HG02970 (cell line): ENCODE results near the gene ASIC1.

Source experiments
- ATAC-seq: cut with Tn5 transposase; IDR thresholded peaks from one replicate; pipeline ENCODE4 v1.9.1; 2021; ENCODE audit warnings: mild to moderate bottlenecking, moderate library complexity, moderate number of reproducible peaks; ENCODE audit not compliant: unreplicated experiment, low FRiP score

The ASIC1 gene

GRCh38 chr12:50039151-50039835 lies 18.1 kb upstream of the ASIC1 start:
- no peak for ATAC-seq

GRCh38 chr12:50040657-50041056 lies 16.7 kb upstream of the ASIC1 start:
- ATAC-seq, result no peak

DNA sequence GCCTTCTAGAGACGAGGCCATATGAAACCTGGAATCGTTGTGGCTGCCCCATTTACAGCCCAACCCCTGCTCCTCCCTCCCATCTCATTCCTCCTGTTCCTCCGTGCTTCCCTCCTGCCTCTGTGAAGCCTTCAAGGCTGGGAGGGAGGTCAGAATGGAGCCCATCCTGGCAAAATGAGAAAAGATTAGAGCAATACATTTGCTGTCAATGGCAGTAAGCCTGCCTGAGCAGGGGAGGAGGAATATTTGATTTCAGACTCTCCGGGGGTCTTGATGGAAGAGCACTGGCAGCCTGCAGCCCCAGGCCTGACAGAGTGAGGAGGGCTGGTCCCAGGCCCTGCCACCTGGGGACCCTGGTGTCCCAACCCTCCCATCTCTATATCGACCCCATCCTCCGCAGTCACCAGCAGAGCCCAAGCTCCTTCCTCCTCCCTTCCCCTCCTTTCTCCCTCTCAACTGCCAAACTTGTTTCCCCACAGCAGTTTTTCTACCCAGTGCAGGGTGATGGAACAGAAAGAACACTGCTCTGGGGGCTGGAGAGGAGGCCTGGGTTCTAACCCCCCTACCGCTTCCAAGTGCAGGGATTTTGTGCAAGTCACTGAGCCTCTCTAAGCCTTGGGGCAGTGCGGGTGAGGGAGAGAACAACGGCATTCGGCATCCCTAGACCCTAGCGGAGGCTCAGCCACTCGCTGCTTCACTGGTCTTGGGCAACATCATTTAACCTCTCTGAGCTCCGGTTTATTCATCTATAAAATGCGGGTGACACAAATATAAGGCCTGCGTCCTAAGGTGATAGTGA lies 16.1 kb upstream of the ASIC1 start:
- no peak for ATAC-seq

GRCh38 chr12:50041962-50042361 lies 15.4 kb upstream of the ASIC1 start:
- no peak for ATAC-seq

- ATAC-seq, result no peak
Measured at GRCh38 chr12:50042693-50043092, 14.7 kb upstream of the ASIC1 start.

DNA sequence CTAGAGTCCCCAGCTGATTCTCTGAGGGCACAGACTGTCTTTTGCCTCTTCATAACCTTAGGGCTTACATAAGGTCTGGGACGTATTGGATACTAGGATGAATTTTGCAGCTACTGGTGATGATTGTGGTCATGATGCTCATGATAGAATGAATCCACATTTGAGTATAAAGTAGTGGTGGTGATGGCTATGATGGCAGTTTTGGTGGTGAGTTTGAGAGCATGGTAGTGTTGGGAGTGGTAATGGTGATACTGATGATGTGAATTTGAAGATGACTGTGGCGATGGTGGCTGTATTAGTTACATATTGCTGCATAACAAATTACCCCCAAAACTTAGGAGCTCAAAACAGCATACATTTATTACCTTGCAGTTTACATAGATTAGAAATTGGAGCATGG lies 14.1 kb upstream of the ASIC1 start:
- no peak for ATAC-seq

- ATAC-seq, result no peak
Measured at GRCh38 chr12:50043854-50044253, 13.5 kb upstream of the ASIC1 start.

GRCh38 chr12:50047693-50048250 lies 9.6 kb upstream of the ASIC1 start:
- ATAC-seq, result no peak

DNA sequence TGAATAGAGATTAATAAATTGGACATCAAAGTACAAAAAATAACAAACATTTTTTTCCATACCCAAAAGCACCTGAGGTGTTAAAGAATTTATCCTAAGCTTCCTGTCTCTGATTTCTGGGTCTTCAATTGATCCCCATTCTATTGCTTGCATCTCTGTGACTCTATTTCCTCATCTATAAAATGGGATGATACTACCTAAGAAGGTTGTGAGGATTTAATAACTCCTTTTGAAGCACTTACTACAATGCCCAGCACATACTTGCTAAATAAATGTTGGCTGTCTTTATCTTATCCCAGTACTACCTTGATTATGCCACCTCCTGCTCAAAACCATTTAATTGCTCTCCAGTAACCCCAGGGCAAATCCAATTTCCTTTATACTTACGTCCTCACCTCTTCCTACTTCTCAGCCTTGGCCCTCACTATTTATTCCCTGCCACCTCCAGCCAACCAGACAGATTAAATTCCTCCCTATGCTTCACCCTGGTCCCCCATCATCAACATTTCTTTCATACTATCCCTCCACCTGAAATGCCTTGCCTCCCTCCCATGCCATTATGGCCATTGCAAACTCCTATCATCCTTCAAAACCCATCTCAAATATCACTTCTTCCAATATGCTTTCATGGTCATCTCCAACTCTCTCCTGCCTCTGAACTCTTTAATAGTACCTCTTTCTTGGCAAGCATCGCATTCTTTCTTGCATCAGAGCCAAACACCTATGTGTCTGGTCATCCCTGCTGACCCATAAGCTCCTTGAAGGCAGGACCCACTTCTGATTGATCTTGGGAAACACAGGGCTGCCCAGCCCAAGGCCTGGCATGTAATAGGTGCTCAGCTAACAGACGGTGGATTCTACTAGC lies 7.9 kb upstream of the ASIC1 start:
- no peak for ATAC-seq

DNA sequence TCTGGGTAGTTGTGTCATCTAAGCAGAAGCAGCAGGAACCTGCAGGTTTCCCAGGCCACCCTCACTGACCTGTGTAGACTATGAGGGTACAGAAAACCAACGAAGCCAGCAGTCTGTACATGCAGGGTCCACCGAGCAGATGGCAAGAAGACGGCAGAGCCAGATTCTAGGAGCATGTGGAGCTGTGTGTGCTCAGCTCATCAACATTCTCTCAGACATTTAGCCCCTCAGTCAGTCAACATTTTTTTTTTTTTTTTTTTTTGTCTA lies 7.3 kb upstream of the ASIC1 start:
- no peak for ATAC-seq

GRCh38 chr12:50050410-50051098 lies 6.8 kb upstream of the ASIC1 start:
- no peak for ATAC-seq

DNA sequence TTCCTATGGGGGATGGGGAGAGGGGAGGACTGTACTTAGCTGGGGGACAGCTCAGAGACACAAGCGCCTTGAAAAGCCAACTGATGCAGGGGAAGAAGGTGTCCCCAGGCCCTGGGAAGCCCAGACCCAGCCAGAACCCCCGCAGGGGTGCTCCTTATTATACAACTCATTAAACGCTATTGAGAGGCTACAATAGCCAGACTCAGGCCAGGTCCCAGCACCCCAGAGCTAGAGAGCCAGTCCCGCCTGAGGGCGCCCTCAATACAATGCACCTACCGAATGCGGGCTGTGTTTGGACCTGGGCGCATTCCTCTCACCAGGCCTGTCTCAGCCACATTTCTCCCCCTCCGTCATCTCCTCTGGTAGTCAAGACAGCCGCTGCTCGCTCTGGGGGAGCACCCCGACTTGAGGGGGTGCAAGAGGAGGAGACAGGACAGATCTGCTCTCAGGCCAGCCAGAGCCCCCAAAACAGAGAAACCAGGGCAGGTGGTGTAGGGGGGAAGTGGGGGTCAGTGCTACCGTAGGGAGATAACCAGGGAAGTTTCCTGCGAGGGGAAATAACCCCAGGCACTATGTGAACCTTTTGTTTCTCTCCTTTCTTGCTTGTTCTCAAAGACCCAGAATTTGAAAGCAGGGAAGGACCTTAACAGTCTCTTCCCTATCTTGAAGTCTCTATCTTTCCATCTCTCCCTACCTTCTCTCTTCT lies 6.1 kb upstream of the ASIC1 start:
- ATAC-seq, result no peak

DNA sequence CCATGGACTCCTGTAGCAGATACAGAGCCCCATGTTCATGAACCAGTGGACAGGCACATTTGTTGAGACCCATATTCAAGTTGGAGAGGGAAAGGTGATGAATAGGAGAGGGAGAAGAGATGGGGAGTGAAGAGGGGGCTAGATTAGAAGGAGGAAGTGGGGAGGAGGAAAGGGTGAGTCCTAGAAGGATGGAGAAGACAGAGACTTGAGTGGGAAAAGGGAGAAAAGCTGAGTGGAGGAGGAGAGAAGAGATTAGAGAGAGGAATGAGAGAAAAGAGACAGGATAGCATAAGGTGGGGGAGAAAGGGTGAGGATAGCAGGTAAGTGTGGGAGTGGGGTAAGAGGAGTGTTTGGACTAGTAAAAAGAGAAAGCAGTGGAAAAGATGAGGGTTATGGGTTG lies 4.9 kb upstream of the ASIC1 start:
- ATAC-seq, result no peak

- no peak for ATAC-seq
Measured at GRCh38 chr12:50052964-50053363, 4.4 kb upstream of the ASIC1 start.

- ATAC-seq, result no peak
Measured at GRCh38 chr12:50053583-50053982, 3.8 kb upstream of the ASIC1 start.

DNA sequence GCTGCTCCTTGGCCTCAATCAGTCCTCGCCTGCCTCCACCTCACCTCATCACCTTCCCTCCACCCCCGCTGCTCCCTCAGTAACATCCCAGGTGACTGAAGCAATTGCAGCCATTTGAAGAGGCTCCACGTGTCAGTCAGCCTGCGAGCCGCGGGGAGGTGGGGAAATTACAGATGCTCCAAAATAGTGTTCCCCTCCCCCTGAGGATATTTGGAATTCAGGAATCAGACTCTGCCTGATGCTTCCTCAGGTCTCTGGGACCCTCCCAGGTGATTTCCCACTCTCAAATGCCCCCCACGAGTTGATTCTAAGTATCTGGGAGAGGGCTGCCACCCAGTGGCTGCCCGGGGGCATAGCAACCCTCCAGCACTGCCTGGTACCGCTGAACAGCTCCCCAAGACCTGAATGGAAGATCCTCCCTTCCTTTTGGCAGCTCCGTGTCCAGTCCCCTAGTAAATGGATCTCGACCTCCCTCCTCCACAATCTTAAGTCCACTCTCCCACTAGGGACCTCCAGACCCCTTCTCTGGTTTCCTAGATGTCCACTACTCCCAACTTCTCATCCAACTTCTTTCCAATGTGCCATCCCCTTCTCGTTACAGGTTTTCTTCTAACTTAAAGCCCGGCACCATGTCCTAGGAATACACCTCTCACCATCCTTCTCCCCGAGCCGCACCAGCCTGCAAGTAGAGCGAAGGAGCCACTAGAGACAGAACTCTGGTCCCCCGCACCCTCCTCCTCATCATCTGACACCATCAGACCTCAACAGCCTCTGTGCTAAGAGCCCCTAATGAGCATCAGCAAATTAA lies 1.4 kb upstream of the ASIC1 start:
- ATAC-seq, result no peak

DNA sequence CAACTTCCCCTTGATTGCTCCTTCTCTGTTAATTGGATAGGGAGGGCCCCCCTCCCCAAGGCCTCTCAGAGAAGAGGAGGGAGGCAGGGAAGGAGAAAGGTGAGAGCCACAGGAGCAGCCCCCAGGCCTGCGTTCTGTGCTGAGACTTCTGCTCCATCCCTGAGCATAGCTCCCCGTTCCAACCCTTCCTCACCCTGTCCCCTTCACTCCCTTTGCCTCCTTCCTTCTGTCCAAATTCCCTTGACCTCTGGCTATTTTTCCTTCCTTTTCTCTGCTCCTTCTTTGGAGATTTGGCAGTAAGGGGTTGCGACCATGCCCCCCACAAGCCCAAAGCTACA lies 788 bp upstream of the ASIC1 start:
- ATAC-seq, result no peak

DNA sequence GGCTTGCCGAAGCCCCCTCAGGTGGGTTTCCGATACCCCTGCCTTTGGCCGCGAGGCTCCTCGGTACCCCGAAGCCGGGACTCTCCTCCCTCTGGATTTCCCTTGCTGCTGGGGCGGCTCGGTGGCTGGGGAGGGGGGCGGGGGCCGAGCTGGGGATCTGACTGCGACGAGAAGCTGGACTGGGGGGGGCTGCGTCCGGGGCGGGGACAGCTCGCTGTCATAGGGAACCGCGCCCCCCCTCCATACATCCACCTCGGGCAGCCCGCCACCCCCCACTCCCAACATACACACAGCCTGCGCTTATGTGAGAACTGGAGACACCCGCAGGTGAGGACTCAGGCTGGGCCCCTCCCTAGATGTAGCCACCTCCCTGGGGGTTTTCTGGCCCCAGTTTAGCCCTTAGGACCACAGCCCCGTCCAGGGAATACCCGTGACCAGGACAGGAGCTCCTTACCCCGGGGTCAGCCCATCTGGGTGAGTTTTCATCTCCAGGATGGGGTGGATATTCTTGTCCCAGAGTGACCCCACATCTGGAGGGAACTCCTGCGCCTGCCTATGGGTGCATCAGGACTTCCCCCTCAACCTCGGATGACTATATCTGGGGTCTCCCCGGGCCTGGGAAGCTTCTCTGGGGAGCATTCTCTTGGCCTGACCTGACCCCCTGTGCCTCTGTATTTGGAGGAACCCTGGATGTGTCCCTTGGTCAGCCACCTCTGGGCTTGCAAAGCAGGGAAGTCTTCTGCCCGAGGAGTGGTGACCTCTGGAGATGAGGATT lies 687 bp downstream of the ASIC1 start:
- ATAC-seq, result no peak
